CD8-positive, alpha-beta memory T cell (primary cell): Measurements from ENCODE around the gene C12orf76. TPM values are rescaled to one million over a fixed set of nuclear protein-coding genes. Genes with fewer than 3 reads are reported as not detected.

Source experiments
- CTCF ChIA-PET: fragments of 350-600 bp; sonication (Branson Sonifier 250); formaldehyde crosslinking; loops from one replicate; lab custom pipeline; 2021; ENCODE audit warnings: antibody characterized with exemption; lab: Charles Lee
- POLR2A ChIA-PET: fragments of 350-600 bp; sonication (Branson Sonifier 250); formaldehyde crosslinking; loops from one replicate; lab custom pipeline; 2021; ENCODE audit warnings: antibody characterized with exemption; lab: Charles Lee
- DNase-seq, 5 donors: peaks; one replicate each; pipeline versions ENCODE4 v3.0.0 to v3.0.0-alpha.2; 2020 to 2022; ENCODE audit warnings: mixed read lengths in 1 of 5
- H3K27ac ChIP-seq: one replicate; pipeline ENCODE4 v1.7.0; 2013; ENCODE audit warnings: low read depth, mild to moderate bottlenecking, low read length, moderate library complexity
- H3K27me3 ChIP-seq: 2 replicates; pipeline ENCODE4 v1.7.0; 2013; ENCODE audit warnings: low read length, mild to moderate bottlenecking; ENCODE audit not compliant: insufficient read depth, poor library complexity, severe bottlenecking
- H3K36me3 ChIP-seq: 2 replicates; pipeline ENCODE4 v1.7.0; 2013; ENCODE audit warnings: mild to moderate bottlenecking, low read length, moderate library complexity; ENCODE audit not compliant: insufficient read depth
- H3K4me1 ChIP-seq: 2 replicates; pipeline ENCODE4 v1.7.0; 2013; ENCODE audit warnings: mild to moderate bottlenecking, low read length, moderate library complexity; ENCODE audit not compliant: insufficient read depth
- H3K4me3 ChIP-seq: 2 replicates; pipeline ENCODE4 v1.7.0; 2013; ENCODE audit warnings: mild to moderate bottlenecking, low read length
- H3K9me3 ChIP-seq: 2 replicates; pipeline ENCODE4 v1.7.0; 2013; ENCODE audit warnings: mild to moderate bottlenecking, low read length
- H3K27ac Mint-ChIP-seq, 8 donors: one replicate each; pipeline ENCODE4 v1.8.0; 2020 to 2021; ENCODE audit warnings: mixed read lengths in 8 of 8, mild to moderate bottlenecking in 6 of 8, inconsistent platforms in 3 of 8, moderate library complexity in 3 of 8
- H3K27me3 Mint-ChIP-seq, 2 donors: one replicate each; pipeline ENCODE4 v1.8.0; 2020 to 2021; ENCODE audit warnings: mixed read lengths in 2 of 2, mild to moderate bottlenecking in 1 of 2, moderate library complexity in 1 of 2
- H3K36me3 Mint-ChIP-seq, 3 donors: one replicate each; pipeline ENCODE4 v1.8.0; 2020 to 2021; ENCODE audit warnings: mixed read lengths in 3 of 3, inconsistent platforms in 1 of 3, mild to moderate bottlenecking in 1 of 3
- H3K4me1 Mint-ChIP-seq, 3 donors: one replicate each; pipeline ENCODE4 v1.8.0; 2020 to 2021; ENCODE audit warnings: mixed read lengths in 3 of 3, inconsistent platforms in 1 of 3, mild to moderate bottlenecking in 1 of 3
- H3K4me3 Mint-ChIP-seq, 7 donors: one replicate each; pipeline ENCODE4 v1.8.0; 2020 to 2021; ENCODE audit warnings: mixed read lengths in 7 of 7, mild to moderate bottlenecking in 6 of 7, moderate library complexity in 4 of 7, inconsistent platforms in 2 of 7
- H3K9me3 Mint-ChIP-seq, 5 donors: one replicate each; pipeline ENCODE4 v1.8.0; 2020 to 2022; ENCODE audit warnings: mixed read lengths in 5 of 5, mild to moderate bottlenecking in 3 of 5, moderate library complexity in 2 of 5, inconsistent platforms in 1 of 5
- polyA plus RNA-seq: library from polyadenylated mRNA; unstranded; fragments of 300-500 nt; fragmentation: Illumina TruSeq; gene quantifications from one replicate; pipeline ENCODE4 v1.2.3, GENCODE V29; 2021
- total RNA-seq, 2 experiments: library from RNA; stranded (reverse); gene quantifications; one replicate each; pipeline ENCODE4 v1.2.3, GENCODE V29; 2021

Gene C12orf76
- total and polyA plus RNA-seq, 3 experiments from 2014 or later = 11.7 to 17.3 (median 12.7) TPM

- Histone ChIP-seq H3K27me3 (no peaks in the 10 kb centered on the region), H3K4me1 (no peaks in the 10 kb centered on the region), H3K4me3 (no peak overlapping the region), H3K36me3 (peaks cover 40% of the 10 kb centered on the region), H3K9me3 (no peaks in the 10 kb centered on the region), H3K27ac (no peak overlapping the region)
- Mint-ChIP-seq H3K36me3 (peaks cover 3 to 77% (median 15%) of the 10 kb centered on the region in 3 donors), H3K9me3 (no peaks in the 10 kb centered on the region), H3K4me1 (peaks cover 0 to 4% (median 0%) of the 10 kb centered on the region in 3 donors), H3K27ac (peak overlapping the region in 1 of 8 donors; percentile 59), H3K27me3 (no peaks in the 10 kb centered on the region), H3K4me3 (no peak overlapping the region)
- no peak for DNase-seq
- ChIA-PET POLR2A (no interaction called here), CTCF (no interaction called here)
Observed at GRCh38 chr12:110029290-110029815, 19.0 kb downstream of the C12orf76 start.

DNA sequence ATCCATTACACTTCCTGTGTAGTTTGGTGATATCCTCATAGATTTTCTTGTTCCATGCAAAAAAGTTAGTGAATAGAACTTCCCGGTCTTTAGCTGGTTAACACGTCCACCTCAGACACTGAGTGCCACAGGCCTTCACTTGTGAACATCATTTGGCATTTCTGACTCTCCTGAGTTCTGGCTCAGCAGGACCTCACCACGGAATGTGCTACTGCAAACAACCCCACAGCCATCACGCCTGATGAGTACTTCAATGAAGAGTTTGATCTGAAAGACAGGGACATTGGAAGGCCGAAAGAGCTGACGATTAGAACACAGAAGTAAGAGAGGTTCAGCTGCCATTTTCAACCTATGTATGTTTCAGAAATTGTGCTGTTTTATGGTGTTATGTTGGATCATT, 20.0 kb downstream of the C12orf76 start:
- Mint-ChIP-seq H3K27ac (peak overlapping the region in 2 of 8 donors; percentile 25 to 52), H3K27me3 (no peaks in the 10 kb centered on the region), H3K4me3 (no peak overlapping the region), H3K4me1 (peaks cover 0 to 4% (median 3%) of the 10 kb centered on the region in 3 donors), H3K36me3 (peaks cover 6 to 77% (median 20%) of the 10 kb centered on the region in 3 donors), H3K9me3 (no peaks in the 10 kb centered on the region)
- Histone ChIP-seq H3K9me3 (no peaks in the 10 kb centered on the region), H3K36me3 (peaks cover 35% of the 10 kb centered on the region), H3K4me1 (no peaks in the 10 kb centered on the region), H3K27ac (no peak overlapping the region), H3K27me3 (no peaks in the 10 kb centered on the region), H3K4me3 (no peak overlapping the region)
- POLR2A ChIA-PET = no interaction called here
- DNase-seq = no peak
- CTCF ChIA-PET = no interaction called here

DNA sequence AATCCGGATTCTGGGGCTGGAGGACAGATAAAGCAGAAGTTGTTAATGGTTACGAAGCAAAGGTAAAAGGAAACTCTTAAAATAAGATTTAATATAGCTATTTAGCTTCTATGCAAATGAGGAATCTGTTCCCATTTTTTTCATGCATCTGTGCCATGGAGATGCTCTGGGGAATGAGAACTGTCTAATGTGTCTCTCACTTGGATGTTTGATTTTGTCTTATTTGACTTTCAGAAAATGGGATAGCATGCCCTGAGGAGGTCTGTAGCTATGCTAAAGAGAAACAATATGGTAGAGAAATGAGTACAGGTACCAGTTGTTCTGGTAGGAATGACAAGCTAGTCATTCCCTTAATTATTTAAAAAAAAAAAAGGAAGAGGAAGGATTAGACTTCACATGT, 24.3 kb downstream of the C12orf76 start:
- H3K36me3 ChIP-seq = peaks cover 48% of the 10 kb centered on the region
- Mint-ChIP-seq H3K9me3 (no peaks in the 10 kb centered on the region), H3K36me3 (peaks cover 14 to 83% (median 31%) of the 10 kb centered on the region in 3 donors), H3K27me3 (no peaks in the 10 kb centered on the region), H3K27ac (peak overlapping the region in 4 of 8 donors; percentile 8 to 52 (median 30)), H3K4me1 (peaks cover 0 to 4% (median 3%) of the 10 kb centered on the region in 3 donors), H3K4me3 (no peak overlapping the region)
- no peak overlapping the region for H3K4me3 ChIP-seq
- no peak for DNase-seq
- POLR2A ChIA-PET = no interaction called here
- H3K9me3 ChIP-seq = no peaks in the 10 kb centered on the region
- no peak overlapping the region for H3K27ac ChIP-seq
- no peaks in the 10 kb centered on the region for H3K4me1 ChIP-seq
- CTCF ChIA-PET = no interaction called here
- no peaks in the 10 kb centered on the region for H3K27me3 ChIP-seq

DNA sequence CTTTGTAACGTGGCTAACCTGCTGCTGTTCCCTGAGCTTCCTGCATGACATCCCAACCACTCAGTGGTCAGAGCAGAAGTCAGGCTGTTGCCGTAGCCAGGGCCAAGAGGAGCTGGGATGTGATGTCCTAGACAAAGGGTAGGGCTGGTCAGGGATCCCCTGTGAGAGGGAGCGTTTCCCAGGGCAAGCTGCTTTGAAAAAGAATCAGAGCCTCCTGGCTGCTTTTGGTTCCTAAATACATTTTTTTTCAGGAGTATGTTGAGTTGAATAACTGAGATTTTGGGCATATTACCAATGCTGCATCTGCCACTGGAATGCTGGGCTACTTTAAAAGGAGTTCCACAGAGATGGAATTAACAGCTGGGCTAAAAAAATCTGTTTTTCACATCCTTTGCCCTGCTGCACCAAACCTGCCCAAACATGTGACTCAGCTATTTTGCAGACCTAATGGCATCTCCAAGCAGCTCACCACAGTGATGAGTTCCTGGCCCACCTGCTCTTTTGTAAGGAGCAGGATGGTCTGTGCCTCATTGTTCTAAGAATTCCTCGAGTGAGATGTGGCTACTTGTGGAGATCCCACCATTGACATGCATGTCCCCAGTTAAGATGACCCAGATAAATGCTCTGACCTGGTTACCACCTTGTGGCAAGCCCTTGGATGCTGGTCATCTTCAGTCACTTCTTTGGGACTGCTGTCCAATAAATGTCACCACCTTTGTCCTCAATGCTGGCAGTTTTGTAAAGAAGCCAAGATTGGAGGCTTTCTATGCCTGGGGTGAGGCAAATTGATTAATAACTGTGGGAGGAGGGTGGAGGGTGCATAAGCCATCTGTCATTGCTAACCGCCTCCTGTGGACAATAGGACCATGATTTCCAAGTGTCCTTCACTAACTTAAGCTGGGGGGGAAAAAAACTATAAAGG, 25.0 kb downstream of the C12orf76 start:
- Histone ChIP-seq H3K4me1 (no peaks in the 10 kb centered on the region), H3K36me3 (peaks cover 52% of the 10 kb centered on the region), H3K27me3 (no peaks in the 10 kb centered on the region), H3K27ac (no peak overlapping the region), H3K9me3 (no peaks in the 10 kb centered on the region), H3K4me3 (no peak overlapping the region)
- ChIA-PET CTCF (no interaction called here), POLR2A (no interaction called here)
- H3K27ac Mint-ChIP-seq = peak overlapping the region in 5 of 8 donors; percentile 8 to 58 (median 52)
- H3K4me1 Mint-ChIP-seq = peaks cover 0 to 4% (median 3%) of the 10 kb centered on the region in 3 donors
- H3K36me3 Mint-ChIP-seq = peaks cover 20 to 86% (median 34%) of the 10 kb centered on the region in 3 donors
- H3K4me3 Mint-ChIP-seq = no peak overlapping the region
- no peaks in the 10 kb centered on the region for H3K9me3 Mint-ChIP-seq
- no peaks in the 10 kb centered on the region for H3K27me3 Mint-ChIP-seq
- DNase-seq = no peak

DNA sequence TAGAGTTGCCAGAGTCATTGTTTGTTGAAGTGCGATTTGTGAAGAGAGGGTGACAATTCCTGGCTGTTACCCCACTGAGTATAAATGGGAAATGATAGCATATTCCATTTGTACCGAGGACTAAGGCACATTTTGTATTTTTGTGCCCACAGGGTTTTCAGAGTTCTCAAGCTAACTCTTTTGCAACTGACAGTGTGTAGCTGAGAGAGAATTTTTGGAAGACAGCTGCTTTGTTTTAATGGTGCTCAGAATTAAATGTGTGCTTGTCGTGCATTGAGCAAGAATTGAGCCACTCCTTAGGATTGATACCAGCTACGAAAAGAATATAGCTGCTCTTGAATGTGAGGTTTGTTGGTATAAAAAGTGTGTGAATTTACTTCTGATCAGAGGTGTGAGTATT, 27.4 kb downstream of the C12orf76 start:
- Histone ChIP-seq H3K4me3 (no peak overlapping the region), H3K27ac (no peak overlapping the region), H3K36me3 (peaks cover 48% of the 10 kb centered on the region), H3K4me1 (no peaks in the 10 kb centered on the region), H3K9me3 (no peaks in the 10 kb centered on the region), H3K27me3 (no peaks in the 10 kb centered on the region)
- Mint-ChIP-seq H3K27ac (no peak overlapping the region), H3K4me1 (peaks cover 0 to 4% (median 3%) of the 10 kb centered on the region in 3 donors), H3K9me3 (no peaks in the 10 kb centered on the region), H3K4me3 (no peak overlapping the region), H3K27me3 (no peaks in the 10 kb centered on the region), H3K36me3 (peaks cover 21 to 86% (median 31%) of the 10 kb centered on the region in 3 donors)
- no peak for DNase-seq
- ChIA-PET POLR2A (no interaction called here), CTCF (interaction anchor here (1.0 kb wide), 1 partner anchor 8 kb away, joined by 3 read pairs; no protein-coding TSS in a partner anchor)

DNA sequence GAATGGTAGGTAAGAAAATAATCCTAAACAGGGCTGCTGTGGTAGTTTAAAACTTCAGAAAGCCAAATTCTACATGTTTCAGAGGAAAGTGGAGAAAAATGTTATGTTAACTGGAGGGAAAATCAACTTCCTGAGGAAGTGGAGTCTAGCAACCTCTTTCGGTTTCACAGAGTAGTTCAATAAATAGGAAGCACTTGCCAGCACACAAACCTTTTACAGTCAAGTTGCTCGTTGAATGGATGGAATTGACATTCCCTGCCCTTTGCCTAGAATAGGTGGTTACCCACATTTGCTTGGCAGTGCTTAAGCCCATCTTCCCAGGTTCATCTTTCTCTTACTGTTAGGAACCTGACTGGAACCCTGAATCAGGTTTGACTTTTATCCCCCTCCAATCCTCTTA, 33.2 kb downstream of the C12orf76 start:
- Mint-ChIP-seq H3K9me3 (no peaks in the 10 kb centered on the region), H3K36me3 (peaks cover 17 to 71% (median 19%) of the 10 kb centered on the region in 3 donors), H3K4me3 (peak overlapping the region in 4 of 7 donors; percentile 28 to 44 (median 30)), H3K4me1 (peaks cover 34 to 42% (median 38%) of the 10 kb centered on the region in 3 donors), H3K27me3 (no peaks in the 10 kb centered on the region), H3K27ac (peak overlapping the region; percentile 14 to 91 (median 82))
- peak in 2 of 5 donors; percentile 14 to 21 for DNase-seq
- POLR2A ChIA-PET = no interaction called here
- CTCF ChIA-PET = interaction anchor here (0.7 to 1.3 kb wide), 2 partner anchors 14 to 879 kb away, joined by 3 read pairs; no protein-coding TSS in a partner anchor
- Histone ChIP-seq H3K27ac (no peak overlapping the region), H3K36me3 (peaks cover 39% of the 10 kb centered on the region), H3K9me3 (no peaks in the 10 kb centered on the region), H3K4me3 (no peak overlapping the region), H3K27me3 (no peaks in the 10 kb centered on the region), H3K4me1 (peaks cover 8% of the 10 kb centered on the region)

GRCh38 chr12:110012659-110013058, 35.7 kb downstream of the C12orf76 start:
- H3K27ac Mint-ChIP-seq = peak overlapping the region; percentile 36 to 94 (median 86)
- Histone ChIP-seq H3K36me3 (peaks cover 15% of the 10 kb centered on the region), H3K27me3 (no peaks in the 10 kb centered on the region), H3K4me3 (no peak overlapping the region), H3K4me1 (peaks cover 14% of the 10 kb centered on the region), H3K9me3 (no peaks in the 10 kb centered on the region), H3K27ac (no peak overlapping the region)
- peak overlapping the region in 3 of 7 donors; percentile 6 to 31 (median 25) for H3K4me3 Mint-ChIP-seq
- H3K9me3 Mint-ChIP-seq = no peaks in the 10 kb centered on the region
- ChIA-PET POLR2A (no interaction called here), CTCF (interaction anchor here (0.8 to 1.0 kb wide), 2 partner anchors 8 to 14 kb away, joined by 3 read pairs; partner anchors contain the start of gene ANKRD13A)
- no peak for DNase-seq
- no peaks in the 10 kb centered on the region for H3K27me3 Mint-ChIP-seq
- peaks cover 0 to 49% (median 9%) of the 10 kb centered on the region in 3 donors for H3K36me3 Mint-ChIP-seq
- H3K4me1 Mint-ChIP-seq = peaks cover 47 to 64% (median 62%) of the 10 kb centered on the region in 3 donors
